ENCODE results near the gene ASAP3. TPM values are rescaled to one million over a fixed set of nuclear protein-coding genes. Genes with fewer than 3 reads are reported as not detected.

The ASAP3 gene
- total and polyA plus RNA-seq, 2 donors (not counting 3 experiments of a cell fraction or from before 2014, with no cell fraction given): 12.5 to 14.2 TPM

- H3K4me1 ChIP-seq (ENCODE audit: control insufficient read depth, extremely low read depth, insufficient read depth, low read length): peaks cover under 1% of the 10 kb centered on the region
- no peak overlapping the region for H3K27ac ChIP-seq (ENCODE audit: insufficient read depth, low read depth, low read length)
- intact Hi-C loops (cut with micrococcal nuclease): no loop called here
- peaks cover 2% of the 10 kb centered on the region for H3K79me2 ChIP-seq (ENCODE audit: control insufficient read depth, insufficient read depth, low read length)
- dilution Hi-C loops (cut with MboI; ENCODE audit: extremely low pct_ligation_motif_present, low sequenced_read_pairs): no loop called here
- no peak overlapping the region for H2AFZ ChIP-seq (ENCODE audit: low read depth, low read length)
- ChIA-PET POLR2A (no interaction called here), CTCF (interaction anchor here (3.2 to 16.6 kb wide), 2 partner anchors 17 to 23 kb away, joined by 16 to 192 read pairs; no protein-coding TSS in a partner anchor)
- no peak overlapping the region for H3K9ac ChIP-seq (replicated peaks; ENCODE audit: extremely low read depth, insufficient read depth, low read length)
- no peak for DNase-seq (ENCODE audit: low read depth, low spot score)
- no peaks in the 10 kb centered on the region for H3K9me3 ChIP-seq (replicated peaks; ENCODE audit: control insufficient read depth, insufficient read depth, low read length)
- no peaks in the 10 kb centered on the region for H4K20me1 ChIP-seq (replicated peaks; ENCODE audit: control insufficient read depth, extremely low read depth, insufficient read depth, low read length)
- H3K4me3 ChIP-seq (replicated peaks in 1 of 3; ENCODE audit: insufficient read depth in 1 of 3, low read depth in 1 of 3, low read length in 3 of 3): no peak overlapping the region
- no peaks in the 10 kb centered on the region for H3K27me3 ChIP-seq (ENCODE audit: control insufficient read depth in 2 of 2, insufficient read depth in 2 of 2, low read length in 2 of 2)
- FAIRE-seq: no peak
- no peaks in the 10 kb centered on the region for H3K9me1 ChIP-seq (replicated peaks; ENCODE audit: control insufficient read depth, extremely low read depth, insufficient read depth, low read length)
- H3K4me2 ChIP-seq (ENCODE audit: insufficient read depth, low read length): no peak overlapping the region
- no TSS peak for BruUV-seq (replicated peaks)
- no peak for TF ChIP-seq POLR2AphosphoS5 (IDR thresholded peaks at IDR 0.05; ENCODE audit: insufficient read depth, low read depth, low read length)
- no peak for TF ChIP-seq FOS (IDR thresholded peaks at IDR 0.05; ENCODE audit: borderline replicate concordance, insufficient read depth, low read length)
- no peak for TF ChIP-seq POLR2A (IDR thresholded peaks at IDR 0.05; ENCODE audit: low read depth, low read length)
- no peak for TF ChIP-seq JUN (IDR thresholded peaks at IDR 0.05; ENCODE audit: borderline replicate concordance, insufficient read depth, insufficient read length, low read depth)
- TF ChIP-seq MYC (IDR thresholded peaks at IDR 0.05; ENCODE audit: low read depth, low read length): no peak
- no peak for TF ChIP-seq GATA2 (IDR thresholded peaks at IDR 0.05; ENCODE audit: insufficient read depth, insufficient read length, low read depth, low read length)
- no peak for TF ChIP-seq EZH2 (IDR thresholded peaks at IDR 0.05; ENCODE audit: borderline replicate concordance, low read depth, low read length, severe bottlenecking)
- TF ChIP-seq CTCF (IDR thresholded peaks at IDR 0.05; ENCODE audit: extremely low read depth in 1 of 2, insufficient read depth in 1 of 2, low read depth in 1 of 2, low read length in 2 of 2): no peak
- no peak for TF ChIP-seq MAX (IDR thresholded peaks at IDR 0.05; ENCODE audit: insufficient read depth, insufficient read length)
- H3K36me3 ChIP-seq (ENCODE audit: control insufficient read depth in 2 of 2, extremely low read depth in 1 of 2, insufficient read depth in 2 of 2, low read length in 2 of 2): no peaks in the 10 kb centered on the region
These were observed 38.4 kb upstream of the ASAP3 start for GRCh38 chr1:23522244-23522982.

All from endothelial cell of umbilical vein (primary cell).